GM21825 (cell line): ENCODE data around the gene DTX1.
"Not testable (repeated sequence)": the region's sequence is repeated elsewhere in the genome, so short reads cannot be mapped to it uniquely, and the experiment has no call there.

ENCODE experiments used
- ATAC-seq: cut with Tn5 transposase; IDR thresholded peaks from one replicate; pipeline ENCODE4 v1.9.1; 2021; ENCODE audit warnings: mild to moderate bottlenecking, moderate library complexity; ENCODE audit not compliant: unreplicated experiment

DTX1 gene

DNA sequence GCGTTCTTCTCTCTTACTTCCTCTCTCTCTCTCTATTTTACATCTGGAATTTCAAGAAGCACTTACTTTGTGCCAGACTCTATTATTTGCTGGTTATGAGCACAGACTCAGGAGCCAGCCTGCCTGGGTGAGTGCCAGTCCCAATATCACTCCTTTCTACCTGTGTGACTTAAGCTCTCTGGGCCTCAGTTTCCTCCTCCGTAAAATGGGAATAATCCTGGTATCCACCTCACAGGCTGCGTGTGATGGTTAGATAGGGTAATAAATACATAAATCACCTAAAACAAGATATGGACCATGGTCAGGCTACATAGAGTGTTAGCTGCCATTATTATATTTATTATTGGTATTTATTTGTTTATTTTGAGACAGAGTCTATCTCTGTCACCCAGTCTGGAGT is 54.7 kb downstream of the DTX1 start:
- ATAC-seq: no peak

DNA sequence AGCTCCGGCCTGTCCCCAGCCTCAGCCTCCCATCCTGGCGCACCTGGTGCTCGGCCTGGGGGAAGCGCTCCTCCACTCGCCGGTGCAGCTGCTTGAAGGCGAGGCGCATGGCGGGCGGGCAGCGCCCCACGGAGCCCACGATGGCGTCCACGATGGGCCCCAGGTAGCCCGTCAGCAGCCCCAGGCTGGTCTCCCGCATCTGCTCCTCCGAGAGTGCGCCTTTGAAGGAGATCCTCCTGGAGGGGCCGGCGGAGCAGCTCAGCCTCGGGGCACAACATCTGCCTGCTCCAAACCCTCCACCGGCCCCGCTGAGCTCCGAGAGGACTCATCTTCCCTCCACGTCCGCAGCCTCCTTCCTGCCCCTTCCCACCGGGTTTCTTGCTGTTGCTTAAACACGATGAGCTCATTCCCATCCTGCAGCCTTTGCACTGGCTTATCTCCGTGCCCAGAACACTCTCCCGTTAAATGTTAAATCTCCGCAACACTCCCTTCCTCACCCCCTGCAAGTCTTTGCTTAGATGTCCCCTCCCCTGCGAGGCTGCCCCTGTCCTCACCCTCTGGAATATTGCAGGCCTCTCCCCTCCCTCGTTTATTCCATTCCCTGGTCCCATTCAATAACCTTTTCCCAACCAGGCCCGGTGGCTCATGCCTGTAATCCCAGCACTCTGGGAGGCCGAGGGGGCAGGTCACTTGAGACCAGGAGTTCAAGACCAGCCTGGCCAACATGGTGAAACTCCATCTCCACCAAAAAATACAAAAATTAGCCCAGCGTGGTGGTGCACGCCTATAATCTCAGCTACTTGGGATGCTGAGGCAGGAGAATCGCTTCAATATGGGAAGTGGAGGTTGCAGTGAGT is 55.7 kb downstream of the DTX1 start:
- no peak for ATAC-seq

DNA sequence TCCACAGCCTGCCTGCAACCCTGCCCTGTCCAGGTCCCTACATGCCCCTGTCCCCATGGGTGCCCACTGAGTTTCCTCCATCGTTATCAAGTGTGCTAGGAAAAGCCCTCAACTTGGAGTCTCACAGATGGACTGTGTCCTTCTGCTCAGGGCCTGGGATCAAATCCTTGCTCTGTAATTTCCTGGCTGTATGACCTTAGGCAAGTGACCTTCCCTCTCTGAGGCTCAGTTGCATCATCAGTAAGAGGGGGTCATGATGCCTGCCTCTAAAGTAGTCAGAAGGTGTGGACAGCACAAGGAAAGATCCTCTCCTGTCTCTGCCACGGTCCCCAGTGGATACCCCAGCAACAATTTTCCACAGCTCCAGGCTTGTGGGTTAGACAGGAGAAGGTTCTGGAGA is 56.9 kb downstream of the DTX1 start:
- no peak for ATAC-seq

DNA sequence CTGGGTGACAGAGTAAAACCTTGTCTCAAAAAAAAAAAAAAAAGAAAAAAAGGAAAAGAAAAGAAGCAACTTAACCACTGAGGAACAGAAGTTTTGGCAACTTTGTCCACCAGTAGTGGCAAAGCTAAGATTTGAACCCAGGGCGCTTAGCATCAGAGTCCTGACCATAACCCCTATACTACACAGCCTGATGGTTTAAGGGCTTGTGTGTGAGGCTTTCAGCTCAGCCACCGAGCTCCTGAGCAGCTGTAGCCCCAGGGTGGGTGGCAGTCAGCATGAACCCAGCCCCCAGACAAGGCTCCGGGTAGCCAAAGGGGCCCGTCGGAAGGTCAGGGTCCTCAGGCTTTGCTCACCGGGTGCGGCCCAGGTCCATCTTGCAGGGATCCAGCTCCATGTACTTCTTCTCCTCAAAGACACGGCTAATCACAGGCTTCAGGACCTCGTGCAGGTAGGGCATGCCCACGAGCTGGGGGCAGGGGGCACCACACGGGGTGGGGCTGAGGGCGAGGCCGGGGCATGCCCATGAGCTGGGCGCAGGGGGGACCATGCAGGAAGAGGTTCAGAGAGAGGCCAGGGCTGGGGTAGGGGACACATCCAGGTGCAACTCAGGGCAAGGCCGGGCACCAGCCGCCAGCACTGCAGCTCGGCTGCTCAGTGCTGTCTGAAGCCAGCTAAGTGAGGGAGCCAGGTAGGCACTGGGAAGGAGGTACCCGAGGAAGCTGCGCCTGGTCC is 58.1 kb downstream of the DTX1 start:
- no peak for ATAC-seq

DNA sequence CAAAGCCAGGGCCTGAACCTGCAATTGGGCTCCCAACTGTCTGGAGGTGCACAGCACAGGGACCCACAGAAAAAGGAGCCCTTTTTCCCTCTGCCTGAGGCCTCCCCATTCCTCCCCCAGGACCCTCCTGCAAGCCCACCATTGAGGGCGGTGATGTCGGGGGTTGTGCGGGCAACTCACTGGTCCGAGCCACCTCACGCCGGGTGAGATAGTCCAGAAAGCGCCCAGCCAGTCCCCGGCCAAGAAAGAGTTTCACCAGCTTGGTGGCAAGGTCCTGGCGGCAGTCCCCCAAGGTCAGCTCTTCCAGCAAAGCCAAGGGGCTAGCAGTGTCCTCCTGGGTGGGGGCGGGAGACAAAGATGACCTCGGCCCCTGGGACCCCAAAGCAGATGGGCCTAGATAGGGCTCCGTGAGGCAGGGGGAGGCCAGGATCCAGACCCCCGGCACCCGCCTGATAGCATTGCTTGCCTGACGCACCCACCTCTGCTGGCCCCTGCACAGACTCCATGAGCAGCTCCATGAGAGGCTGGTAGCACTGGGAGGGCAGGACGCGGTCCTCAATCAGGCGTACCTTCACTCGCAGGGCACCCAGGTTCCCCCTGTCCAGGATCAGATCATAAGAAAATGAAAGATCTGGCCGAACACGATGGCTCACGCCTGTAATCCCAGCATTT is 59.1 kb downstream of the DTX1 start:
- ATAC-seq: no peak

DNA sequence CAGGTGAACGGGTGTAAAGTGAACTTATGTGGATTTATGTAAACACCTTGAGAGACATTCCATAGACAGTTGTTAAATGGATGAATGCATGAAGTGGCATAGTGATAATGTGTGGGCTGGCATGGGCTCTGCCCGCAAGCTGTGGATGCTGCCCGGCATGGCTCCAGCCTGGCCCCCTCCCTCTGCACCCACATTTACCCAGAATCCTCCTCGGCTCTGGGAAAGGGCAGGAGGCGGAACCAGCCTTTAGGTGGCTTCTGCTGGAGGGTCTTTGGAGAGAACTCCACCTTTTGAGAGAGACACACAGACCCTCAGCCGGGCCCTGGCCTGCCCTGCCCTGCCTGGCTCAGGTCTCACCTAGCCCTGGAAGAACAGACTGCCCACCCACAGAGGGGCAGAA is 60.3 kb downstream of the DTX1 start:
- no peak for ATAC-seq

DNA sequence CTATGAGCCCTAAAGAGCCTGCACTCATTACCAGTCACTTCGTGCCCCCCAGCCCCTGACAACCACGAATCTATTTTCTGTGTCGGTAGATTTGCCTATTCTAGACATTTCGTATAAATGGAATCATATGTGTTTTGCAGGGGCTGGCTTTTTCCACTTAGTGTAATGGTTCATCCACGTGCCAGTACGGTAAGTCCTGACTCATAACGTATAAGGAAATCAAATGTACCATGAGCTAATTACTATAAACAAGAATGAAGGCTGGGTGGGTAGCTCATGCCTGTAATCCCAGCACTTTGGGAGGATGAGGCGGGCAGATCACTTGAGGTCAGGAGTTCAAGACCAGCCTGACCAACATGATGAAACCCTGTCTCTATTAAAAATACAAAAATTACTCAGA is 61.2 kb downstream of the DTX1 start:
- ATAC-seq: not testable (repeated sequence)

DNA sequence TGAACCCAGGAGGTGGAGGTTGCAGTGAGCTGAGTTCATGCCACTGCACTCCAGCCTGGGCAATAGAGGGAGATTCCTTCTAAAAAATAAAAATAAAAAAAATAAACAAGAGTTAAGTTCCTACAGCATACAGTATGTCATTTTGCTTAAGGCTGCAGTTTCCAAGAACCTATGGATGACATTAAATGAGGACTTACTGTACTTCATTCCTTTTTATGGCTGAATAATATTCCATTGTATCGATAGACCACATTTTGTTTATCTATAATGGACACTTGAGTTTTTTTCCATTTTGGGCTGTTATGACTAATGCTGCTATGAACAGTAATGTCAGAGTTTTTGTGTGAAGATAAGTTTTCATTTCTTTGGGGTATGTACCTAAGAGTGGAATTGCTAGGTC is 61.6 kb downstream of the DTX1 start:
- ATAC-seq: no peak

DNA sequence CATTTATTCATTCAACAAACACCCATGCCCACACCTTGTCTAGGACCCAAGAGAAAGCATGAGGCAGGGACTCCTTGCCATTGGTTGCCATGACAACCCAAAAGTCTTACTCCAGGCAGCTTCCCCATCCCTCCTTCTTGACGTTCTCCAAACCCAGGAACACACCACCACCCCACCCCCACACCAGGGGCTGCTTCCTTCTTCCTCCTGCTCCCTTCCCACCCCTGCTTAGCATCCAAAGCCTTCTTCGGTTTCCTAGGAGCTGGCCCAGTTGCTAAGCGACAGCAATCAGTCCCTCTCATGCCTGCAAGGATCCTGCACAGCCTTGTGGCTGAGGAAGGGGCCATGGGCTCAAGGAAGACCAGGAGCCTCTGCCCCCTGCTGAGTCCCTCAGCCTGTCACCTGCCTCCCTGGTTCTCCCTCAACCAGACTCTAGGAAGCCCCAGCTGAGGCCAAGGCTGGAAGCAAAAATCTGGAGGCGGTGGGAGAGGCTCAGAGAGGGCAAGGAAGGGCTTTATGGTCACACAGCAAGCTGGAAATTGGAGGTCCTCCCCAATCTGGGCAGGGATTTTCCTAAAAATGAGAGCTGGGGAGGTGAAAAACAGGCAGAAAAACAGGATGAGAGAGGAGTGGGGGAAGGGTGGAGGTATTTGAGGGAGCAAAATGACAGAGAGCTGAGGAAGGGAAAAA is 63.6 kb downstream of the DTX1 start:
- ATAC-seq: no peak

DNA sequence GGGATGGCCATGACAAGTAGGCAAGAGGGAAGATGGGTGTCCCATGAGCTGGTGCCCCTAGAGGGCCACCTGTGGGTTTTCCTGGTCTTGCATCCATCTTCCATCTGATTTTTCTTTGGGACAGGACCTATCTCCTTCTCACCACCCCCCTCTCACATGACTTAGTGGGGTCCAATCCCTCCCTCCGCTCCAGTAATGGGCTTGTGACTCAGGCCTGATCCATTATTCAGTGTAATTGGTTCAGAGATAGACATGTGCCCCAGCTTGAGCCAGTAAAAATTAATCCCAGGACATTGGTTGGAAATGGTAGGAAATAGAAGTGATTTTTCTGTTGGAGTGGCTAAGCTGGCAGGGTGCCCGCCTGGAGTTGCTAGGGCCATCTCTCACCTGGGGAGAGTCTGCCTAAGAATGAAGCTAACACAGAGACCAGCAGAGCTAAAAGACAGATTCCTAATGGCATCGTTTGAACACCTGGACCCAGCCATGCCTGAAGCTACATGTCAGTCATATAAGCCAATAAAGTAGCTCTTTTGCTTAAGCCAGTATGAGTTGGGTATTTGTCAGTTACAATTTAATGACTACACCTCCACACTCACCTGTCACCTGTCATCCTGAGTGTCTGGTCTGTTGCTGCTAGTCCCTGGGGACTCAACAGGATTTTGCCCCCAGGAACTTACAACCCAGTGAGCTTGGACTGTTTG is 64.3 kb downstream of the DTX1 start:
- ATAC-seq: no peak

DNA sequence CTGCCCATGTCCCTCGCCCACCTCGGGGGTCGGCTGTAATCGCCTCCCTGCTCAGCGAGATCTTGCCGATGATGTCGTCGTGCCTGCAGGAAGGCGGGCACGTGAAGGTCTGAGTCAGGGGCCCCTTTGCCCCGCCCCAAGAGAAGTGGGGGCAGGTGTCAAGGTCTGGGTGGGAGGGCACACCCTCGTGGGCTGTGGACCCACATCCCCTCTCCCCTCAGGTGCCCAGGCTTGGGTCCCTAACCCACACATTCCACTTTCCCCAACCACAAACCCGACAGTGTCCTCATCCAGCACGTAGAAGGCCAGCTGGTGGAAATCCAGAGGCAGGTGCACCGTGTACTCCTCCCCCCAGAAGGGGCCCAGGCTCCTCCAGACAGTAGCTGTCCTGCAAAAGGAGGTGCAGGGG is 71.3 kb downstream of the DTX1 start:
- ATAC-seq: no peak

DNA sequence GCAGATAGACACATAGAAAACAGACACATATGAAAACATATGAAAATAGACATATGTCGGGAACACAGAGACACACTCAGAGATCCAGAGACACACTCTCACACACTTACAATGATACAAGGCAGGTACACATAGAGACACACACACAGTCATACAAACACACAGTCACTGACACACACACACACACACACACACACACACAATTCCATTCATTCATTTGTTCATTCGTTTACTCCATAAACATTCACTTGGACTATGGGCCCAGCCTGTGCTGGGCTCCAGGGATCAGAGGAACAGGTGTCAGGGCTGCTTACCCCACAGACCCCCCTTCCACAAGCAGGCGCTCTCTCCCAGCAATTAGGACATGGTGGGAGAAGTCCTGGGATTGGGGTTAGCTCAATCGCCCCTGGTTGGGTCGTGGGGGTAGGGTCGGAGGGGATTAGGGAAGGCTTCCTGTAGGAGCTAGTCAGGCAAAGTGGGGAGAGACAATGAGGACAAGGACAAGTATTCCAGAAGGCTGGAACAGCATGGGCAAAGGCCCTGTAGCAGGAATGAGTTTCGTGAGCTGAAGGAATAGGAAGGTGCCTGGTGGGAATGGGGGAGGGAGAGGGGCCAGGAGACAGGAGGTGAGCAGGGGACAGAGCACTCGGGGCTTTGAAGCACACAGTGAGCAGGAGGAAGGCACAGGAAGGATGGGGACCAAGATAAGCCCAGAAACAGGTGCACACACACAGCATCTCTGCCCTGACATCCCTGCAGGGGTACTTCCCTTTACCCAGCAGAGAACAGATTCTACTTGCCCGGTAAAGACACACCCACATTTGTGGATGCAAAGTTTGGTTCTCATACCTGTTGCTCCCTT is 72.5 kb downstream of the DTX1 start:
- no peak for ATAC-seq

DNA sequence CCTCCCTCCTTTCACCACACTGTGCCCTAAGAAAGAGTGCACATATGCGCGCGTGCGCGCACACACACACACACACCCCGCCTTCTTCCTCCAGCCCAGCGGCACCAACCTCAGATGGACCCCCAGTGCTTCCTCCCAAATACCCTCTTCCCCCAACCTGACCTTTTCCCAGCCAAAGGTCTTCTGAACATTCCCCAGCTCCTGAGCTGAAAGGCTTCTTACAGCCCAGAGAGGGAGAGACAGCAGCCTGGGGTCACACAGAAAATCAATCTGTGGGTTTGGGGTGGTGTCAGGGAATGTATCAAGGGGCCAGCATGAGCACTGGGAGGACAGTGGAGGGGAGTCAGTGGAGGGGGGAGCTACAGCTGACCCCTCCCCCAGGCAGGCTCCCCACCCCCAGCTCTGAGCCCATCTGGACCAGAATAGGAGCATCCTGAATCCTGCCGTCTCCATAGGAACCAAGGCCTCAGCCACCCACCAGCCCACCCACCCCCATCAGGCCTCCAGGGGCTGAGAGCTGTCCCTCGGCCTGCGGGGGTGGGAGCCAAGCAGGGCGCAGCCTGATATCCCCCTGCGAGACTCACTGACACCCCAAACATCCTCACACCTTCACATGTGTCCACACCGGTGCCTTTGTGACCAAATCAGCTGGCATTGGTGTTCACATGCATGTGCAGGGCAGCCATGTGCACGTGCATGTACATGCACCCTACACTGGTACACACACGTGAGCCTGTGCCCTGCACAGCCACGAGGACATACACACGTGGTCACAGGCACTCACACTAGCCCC is 73.3 kb downstream of the DTX1 start:
- ATAC-seq: no peak

DNA sequence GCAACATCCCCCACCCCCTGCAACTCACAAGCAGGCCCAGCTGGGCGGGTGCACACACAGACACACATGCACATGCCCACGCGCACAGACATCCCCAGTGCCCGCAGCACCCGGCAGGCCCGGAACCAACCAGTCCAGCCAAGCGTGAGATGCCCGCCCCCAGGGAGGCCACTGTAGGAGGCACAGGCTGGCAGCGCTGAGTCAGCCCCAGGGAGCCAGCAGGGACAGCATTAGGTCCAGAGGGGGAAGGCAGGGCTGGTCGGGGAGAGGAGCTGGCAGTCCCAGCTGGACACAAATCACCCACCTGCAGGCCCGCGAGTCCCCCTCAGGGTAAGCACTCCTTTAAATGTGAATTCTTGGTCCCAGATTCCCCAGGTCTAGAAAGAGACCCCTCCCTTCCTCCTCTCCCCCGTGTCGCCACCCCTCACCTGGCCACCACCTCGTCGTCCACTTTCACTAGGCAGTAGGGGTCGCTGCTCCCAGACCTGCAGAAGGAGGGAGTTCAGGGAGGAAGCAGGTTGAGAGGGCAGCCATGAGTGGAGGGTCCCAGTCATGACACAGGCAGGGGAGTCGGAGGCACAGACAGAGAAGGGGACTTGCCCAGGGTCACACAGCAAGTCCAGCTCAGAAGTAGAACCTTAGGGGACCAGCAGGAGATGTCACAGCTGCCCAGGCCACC is 74.1 kb downstream of the DTX1 start:
- no peak for ATAC-seq

DNA sequence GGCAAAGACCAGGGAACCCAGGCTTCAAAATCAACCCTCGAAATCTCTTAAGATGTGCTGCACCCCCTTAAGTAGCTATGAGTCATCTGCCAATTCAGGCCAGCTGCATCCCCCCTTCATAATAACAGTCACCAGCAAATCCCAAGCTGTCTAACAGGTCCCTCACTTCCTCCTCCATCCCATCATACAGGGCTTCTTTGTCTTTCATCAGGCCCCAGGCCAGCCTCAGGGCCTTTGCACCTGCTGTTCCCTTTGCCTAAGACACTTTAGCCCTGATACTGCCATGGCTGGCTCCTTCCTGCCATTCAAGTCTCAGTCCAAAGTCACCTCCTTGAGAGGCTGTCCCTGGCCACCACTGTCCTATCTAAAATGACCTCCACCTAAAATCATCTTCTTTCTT is 75.0 kb downstream of the DTX1 start:
- no peak for ATAC-seq

DNA sequence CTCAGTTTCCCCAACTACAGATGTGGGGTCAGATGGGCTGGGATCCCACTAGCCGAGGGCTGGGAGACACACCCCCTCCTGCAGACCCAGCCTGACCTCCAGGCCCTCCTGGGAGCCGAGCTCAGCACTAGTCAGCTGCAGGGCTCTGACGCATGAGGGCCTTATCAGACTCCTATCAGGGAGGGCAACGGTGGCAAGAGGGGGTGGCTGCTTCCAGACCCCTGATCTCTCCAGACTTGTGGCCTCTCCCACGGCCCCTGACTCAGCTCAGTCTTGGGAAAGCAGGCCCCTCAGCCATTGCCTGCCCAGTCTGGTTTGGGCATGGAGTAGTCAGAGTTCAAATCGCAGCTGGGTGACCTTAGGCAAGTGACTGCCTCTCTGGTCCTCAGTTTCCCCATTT is 76.5 kb downstream of the DTX1 start:
- ATAC-seq: no peak

DNA sequence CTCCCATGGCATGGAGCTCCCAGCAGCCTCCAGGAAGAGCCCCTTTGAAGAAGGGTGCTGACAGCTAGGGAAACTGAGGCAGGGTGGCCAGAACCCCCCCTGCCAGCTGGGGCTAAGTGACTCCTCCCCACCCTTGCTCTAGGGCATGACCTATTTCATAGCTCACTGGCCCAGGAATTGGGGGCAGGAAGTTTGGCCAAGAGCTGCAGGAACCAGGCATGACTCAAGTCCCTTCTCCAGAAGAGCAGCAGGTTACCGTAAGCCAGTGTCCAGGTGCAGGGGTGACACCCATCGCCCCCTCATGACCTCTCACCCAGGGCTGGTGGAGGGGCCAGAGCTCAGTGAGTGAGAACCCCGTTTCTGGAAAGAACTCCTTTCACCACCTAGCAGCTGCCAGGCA is 77.1 kb downstream of the DTX1 start:
- no peak for ATAC-seq

DNA sequence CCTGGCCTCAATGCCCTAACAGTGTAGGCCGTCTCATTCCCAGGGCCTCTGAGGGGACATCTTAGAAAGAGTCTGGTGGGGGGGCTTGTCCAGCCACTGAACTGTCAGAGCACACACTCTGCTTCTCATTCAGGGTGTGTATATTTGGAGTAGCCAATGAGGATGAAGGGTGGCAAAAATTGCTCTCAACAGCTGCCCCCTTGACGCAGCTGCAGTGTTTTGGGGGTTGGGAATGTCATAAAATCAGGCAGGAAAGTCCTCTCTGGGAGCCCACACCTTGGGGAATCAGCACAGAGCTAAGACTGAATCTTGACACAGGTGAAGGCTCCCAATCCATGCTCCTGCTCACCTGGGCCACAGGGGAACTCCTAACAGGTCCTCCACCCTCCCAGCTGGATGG is 77.5 kb downstream of the DTX1 start:
- ATAC-seq: no peak
